Stimulated activated CD4-positive, alpha-beta T cell treated with anti-CD3 and anti-CD28 coated beads, Interleukin-15, amount 100 ng/mL, for 24 hours (primary cell): Measurements from ENCODE around the gene OR9K2.
"Not testable (repeated sequence)": the region's sequence is repeated elsewhere in the genome, so short reads cannot be mapped to it uniquely, and the experiment has no call there.

ENCODE experiments used
- DNase-seq: peaks from one replicate; pipeline ENCODE4 v3.0.0-alpha.2; 2020

Gene OR9K2, protein sequence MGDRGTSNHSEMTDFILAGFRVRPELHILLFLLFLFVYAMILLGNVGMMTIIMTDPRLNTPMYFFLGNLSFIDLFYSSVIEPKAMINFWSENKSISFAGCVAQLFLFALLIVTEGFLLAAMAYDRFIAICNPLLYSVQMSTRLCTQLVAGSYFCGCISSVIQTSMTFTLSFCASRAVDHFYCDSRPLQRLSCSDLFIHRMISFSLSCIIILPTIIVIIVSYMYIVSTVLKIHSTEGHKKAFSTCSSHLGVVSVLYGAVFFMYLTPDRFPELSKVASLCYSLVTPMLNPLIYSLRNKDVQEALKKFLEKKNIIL

GRCh38 chr12:55126106-55126505, at the start of gene OR9K2:
Gene OR9K2, plus strand, starts transcription at chr12:55126406. Its CDS starts 3,429 bp downstream, at chr12:55129835.
- no peak for DNase-seq

- DNase-seq = no peak
Observed at GRCh38 chr12:55092579-55092978, 33.6 kb upstream of the OR9K2 start.

DNA sequence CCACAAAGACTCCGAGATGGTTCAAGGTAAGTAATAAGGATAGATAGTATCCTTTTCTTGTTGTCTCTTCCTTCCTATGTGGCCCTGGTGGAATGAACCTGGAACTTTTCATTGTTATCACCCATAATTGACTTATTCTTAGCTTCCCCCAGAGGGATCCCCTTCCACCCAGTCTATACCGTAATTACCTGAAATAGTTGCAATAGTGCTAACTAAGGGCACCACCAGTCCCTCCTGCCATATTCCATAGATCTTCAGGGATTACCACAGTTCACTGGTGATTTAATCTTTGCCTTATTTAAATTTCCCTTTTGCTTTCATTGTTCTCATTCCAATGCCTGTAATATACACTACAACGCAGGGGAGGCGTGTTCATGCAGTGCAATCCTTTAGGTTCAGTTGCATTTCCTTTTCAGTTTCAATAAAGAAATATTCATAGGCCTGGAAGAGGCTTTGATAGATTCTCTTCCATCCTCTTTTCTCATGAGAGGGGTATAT, 13.8 kb upstream of the OR9K2 start:
- no peak for DNase-seq

- DNase-seq = no peak
Observed at GRCh38 chr12:55116152-55116551, 10.1 kb upstream of the OR9K2 start.

DNA sequence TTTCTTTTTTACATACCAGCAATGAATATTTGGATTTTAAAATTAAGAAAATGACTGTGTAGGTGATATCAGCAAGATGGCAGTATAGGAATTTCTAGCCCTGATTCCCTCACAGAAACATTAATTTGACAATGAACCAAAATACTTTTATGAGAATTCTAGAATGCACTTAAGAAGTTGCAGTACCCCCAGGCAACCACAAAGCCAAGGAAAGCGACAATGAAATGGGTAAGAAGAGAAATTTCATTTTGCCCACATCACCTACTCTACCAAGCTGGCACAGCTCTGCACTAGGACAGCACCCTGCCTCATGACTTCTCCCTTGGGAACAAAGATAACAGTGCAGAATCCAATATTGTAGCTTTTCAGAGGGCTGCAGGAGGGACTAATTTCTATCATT, 6.6 kb downstream of the OR9K2 start:
- DNase-seq = no peak

DNA sequence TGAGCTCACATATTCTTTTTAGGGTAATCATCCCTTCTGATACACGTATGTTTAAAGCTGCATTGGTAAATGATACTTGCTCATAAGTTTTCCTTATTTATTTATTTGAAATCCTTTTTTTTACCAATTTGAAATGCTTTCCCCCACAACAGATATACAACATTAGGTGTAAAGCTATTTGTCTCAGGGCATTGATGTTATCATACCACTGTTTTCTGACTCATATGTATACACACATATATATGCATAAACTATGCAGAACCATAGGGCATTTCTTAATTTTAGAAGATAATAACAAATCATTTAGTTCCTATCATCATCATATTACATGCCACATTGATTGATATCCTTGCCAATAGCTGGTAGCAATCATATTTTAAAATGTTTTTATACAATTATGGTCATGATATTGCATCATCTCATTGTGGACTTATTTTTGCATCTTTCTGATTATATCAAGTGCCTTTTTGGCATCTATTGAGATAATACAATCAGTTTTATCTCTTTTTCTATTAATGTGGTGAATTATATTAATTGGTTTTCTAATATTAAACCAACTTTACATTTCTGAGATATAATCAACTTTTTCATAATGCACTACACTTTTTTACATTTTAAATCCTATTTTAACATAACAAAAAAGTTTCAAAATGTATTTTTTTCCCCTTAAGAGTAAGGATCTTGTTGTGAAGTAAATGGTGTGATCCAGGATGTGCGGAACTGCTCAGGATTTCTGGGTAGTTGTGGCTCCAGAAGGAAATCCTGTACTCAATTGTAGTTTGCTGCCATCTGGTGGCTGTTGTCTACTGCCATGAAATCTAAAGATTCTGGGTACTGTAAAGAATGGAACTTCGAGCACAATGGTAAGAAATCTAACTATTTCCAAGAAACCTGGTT, 16.7 kb downstream of the OR9K2 start:
- peak; percentile 65 for DNase-seq

DNA sequence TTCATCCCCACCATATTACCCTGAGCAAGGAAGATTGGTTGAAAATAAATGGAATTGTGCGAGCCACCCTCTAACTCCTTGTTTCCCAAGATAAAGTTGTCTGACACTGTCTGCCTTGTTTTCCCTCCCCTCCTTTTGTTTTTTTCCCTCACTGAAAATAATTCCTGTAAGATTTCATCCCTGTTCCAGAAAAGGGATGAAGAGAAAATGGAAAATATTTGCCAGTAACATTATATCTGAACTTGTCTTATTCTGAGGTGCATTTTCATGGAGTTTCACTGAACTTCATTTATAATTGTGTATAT, 17.3 kb downstream of the OR9K2 start:
- no peak for DNase-seq

DNA sequence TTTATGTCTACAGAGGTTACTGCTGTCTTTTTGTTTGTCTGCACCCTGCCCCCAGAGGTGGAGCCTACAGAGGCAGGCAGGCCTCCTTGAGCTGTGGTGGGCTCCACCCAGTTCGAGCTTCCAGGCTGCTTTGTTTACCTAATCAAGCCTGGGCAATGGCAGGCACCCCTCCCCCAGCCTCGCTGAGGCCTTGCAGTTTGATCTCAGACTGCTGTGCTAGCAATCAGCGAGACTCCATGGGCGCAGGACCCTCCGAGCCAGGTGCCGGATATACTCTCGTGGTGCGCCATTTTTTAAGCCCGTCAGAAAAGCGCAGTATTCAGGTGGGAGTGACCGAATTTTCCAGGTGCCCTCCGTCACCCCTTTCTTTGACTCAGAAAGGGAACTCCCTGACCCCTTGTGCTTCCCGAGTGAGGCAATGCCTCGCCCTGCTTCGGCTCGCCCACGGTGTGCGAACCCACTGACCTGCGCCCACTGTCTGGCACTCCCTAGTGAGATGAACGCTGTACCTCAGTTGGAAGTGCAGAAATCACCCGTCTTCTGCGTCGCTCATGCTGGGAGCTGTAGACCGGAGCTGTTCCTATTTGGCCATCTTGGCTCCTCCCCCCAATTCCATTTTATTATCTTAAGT, 40.9 kb downstream of the OR9K2 start:
- DNase-seq = not testable (repeated sequence)

DNA sequence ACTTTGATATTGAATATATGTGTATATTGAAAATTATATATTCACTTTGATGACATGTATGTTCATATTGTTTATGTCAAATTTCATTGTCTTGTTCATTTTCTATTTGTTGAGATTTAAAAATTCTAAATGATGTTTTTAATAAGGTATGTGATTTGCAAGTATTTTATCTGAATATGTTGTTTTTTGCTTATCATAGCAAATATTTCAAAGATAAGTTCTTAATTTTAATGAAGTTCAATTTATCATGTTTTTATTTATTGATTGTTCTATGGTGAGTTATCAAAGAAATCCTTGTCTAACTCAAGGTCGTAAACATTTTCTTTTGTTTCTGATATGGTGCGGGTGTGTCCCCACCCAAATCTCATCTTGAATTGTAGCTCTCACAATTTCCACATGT, 45.2 kb downstream of the OR9K2 start:
- no peak for DNase-seq

GRCh38 chr12:55171846-55172245, 45.6 kb downstream of the OR9K2 start:
- not testable (repeated sequence) for DNase-seq

GRCh38 chr12:55172686-55173085, 46.5 kb downstream of the OR9K2 start:
- no peak for DNase-seq

- no peak for DNase-seq
Observed at GRCh38 chr12:55173456-55173855, 47.2 kb downstream of the OR9K2 start.
